ENCODE data around the gene IPCEF1.

The IPCEF1 gene

GRCh38 chr6:154289818-154290508, 66.6 kb downstream of the IPCEF1 start:
- no peak for TF ChIP-seq CTCF (IDR thresholded peaks at IDR 0.05; ENCODE audit: control insufficient read depth, extremely low read depth, insufficient read depth)
- DNase-seq (ENCODE audit: low read depth), result no peak
- H3K4me3 ChIP-seq (ENCODE audit: low read depth, low read length), result no peak overlapping the region

GRCh38 chr6:154285826-154286225, 70.8 kb downstream of the IPCEF1 start:
- no peak for TF ChIP-seq CTCF (IDR thresholded peaks at IDR 0.05; ENCODE audit: control insufficient read depth, extremely low read depth, insufficient read depth)
- no peak for DNase-seq (ENCODE audit: low read depth)
- no peak overlapping the region for H3K4me3 ChIP-seq (ENCODE audit: low read depth, low read length)

GRCh38 chr6:154284313-154284853, 72.2 kb downstream of the IPCEF1 start:
- no peak for DNase-seq (ENCODE audit: low read depth)
- H3K4me3 ChIP-seq (ENCODE audit: low read depth, low read length), result no peak overlapping the region
- no peak for TF ChIP-seq CTCF (IDR thresholded peaks at IDR 0.05; ENCODE audit: control insufficient read depth, extremely low read depth, insufficient read depth)

- no peak for TF ChIP-seq CTCF (IDR thresholded peaks at IDR 0.05; ENCODE audit: control insufficient read depth, extremely low read depth, insufficient read depth)
- DNase-seq (ENCODE audit: low read depth), result no peak
- no peak overlapping the region for H3K4me3 ChIP-seq (ENCODE audit: low read depth, low read length)
These were observed 76.1 kb downstream of the IPCEF1 start for GRCh38 chr6:154280521-154280920.

- no peak overlapping the region for H3K4me3 ChIP-seq (ENCODE audit: low read depth, low read length)
- no peak for DNase-seq (ENCODE audit: low read depth)
- no peak for TF ChIP-seq CTCF (IDR thresholded peaks at IDR 0.05; ENCODE audit: control insufficient read depth, extremely low read depth, insufficient read depth)
These were observed 79.0 kb downstream of the IPCEF1 start for GRCh38 chr6:154277629-154278017.

- peak; percentile 64 for TF ChIP-seq CTCF (IDR thresholded peaks at IDR 0.05; ENCODE audit: control insufficient read depth, extremely low read depth, insufficient read depth)
- no peak overlapping the region for H3K4me3 ChIP-seq (ENCODE audit: low read depth, low read length)
- no peak for DNase-seq (ENCODE audit: low read depth)
These were observed 79.6 kb downstream of the IPCEF1 start for GRCh38 chr6:154276810-154277628.
